ENCODE data around the gene MTA2. TPM values are rescaled to one million over a fixed set of nuclear protein-coding genes. Genes with fewer than 3 reads are reported as not detected.
A peak's percentile ranks its signal among the peaks of the same experiment; 100 is the strongest.

Gene MTA2
- total RNA-seq, 1 donor from 2014 or later, result 63.7 TPM

DNA sequence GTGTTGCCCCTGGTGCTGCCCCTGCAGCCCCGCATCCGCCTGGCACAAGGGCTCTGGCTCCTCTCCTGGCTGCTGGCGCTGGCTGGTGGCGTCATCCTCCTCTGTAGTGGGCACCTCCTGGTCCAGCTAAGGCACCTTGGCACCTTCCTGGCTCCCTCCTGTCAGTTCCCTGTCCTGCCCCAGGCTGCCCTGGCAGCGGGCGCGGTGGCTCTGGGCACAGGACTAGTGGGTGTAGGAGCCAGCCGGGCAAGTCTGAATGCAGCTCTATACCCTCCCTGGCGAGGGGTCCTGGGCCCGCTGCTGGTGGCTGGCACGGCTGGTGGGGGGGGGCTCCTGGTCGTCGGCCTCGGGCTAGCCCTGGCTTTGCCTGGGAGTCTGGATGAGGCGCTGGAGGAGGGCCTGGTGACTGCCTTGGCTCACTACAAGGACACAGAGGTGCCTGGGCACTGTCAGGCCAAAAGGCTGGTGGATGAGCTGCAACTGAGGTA is 11.7 kb upstream of the MTA2 start:
- Histone ChIP-seq H3K27me3 (ENCODE audit: control insufficient read depth in 3 of 3, insufficient read depth in 3 of 3, low read length in 3 of 3) (no peaks in the 10 kb centered on the region), H3K27ac (ENCODE audit: low read depth, low read length) (peak overlapping the region; percentile 83), H3K9ac (ENCODE audit: low read depth in 1 of 3, low read length in 3 of 3) (peak overlapping the region in 2 of 3 donors; percentile 50 to 64), H3K4me3 (ENCODE audit: low read length in 3 of 3) (peak overlapping the region; percentile 23 to 83 (median 62)), H3K9me3 (ENCODE audit: control insufficient read depth in 3 of 3, low read length in 3 of 3) (no peaks in the 10 kb centered on the region), H3K4me1 (ENCODE audit: control insufficient read depth in 3 of 3, insufficient read depth in 3 of 3, low read length in 3 of 3) (peaks cover 15 to 27% (median 21%) of the 10 kb centered on the region in 3 donors), H3K36me3 (ENCODE audit: control insufficient read depth in 3 of 3, insufficient read depth in 3 of 3, low read length in 3 of 3) (peaks cover 17 to 36% (median 19%) of the 10 kb centered on the region in 3 donors)

DNA sequence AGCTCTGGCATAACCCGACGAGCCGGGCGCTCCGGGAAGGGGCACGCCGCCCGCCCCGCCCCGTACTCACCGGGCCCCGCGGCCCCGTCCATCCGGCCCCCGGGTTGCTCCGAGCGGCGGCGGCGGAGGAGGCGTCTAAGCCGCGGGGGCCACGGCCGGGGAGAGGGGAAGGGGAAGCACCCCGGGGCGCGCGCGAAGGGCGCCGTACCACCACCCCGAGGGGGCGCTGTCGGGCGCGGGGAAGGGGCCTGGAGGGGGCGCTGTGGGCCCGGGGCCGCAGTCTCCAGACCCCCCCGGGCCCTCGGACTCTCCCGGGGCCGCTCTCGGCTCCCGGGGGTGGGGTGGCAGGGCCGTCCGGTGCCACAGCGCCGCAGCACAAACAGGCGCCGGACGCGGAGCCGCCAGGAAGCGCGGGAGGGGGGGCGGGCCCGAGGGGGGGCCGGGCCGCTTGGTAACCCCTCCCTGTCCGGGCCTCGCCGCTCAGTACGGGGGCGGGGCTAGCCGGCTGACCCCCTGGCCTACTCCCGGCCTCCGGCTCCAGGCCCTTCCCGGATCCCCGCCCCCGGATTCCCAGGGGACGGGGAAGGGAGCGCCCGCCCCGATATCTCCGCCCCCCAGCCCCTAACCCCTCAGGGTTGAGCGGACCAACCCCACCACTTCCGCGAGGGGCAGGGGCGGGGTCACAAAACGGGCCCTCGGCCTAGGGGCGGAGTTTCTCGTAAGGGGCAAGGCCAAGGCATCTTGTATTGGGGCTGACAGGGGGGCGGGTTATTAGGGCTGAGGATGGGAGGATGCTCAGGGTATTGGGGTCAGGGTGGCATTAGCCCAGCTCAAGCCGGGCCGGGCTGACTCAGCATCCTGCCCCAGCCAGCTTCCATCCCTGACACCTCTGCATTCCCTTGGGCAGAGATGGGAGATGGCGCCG is 11.0 kb upstream of the MTA2 start, which contains the start of the genes EML3 and ROM1:
Gene EML3, minus strand, starts transcription at position 410 of the 925 bp plus-strand sequence. Its CDS starts 318 bp downstream, at position 92.
Gene ROM1, plus strand, starts transcription at position 892 of the 925 bp plus-strand sequence. Its CDS starts 25 bp downstream, at position 917.
- no peaks in the 10 kb centered on the region for H3K9me3 ChIP-seq (ENCODE audit: control insufficient read depth in 3 of 3, low read length in 3 of 3)
- H3K4me1 ChIP-seq (ENCODE audit: control insufficient read depth in 3 of 3, insufficient read depth in 3 of 3, low read length in 3 of 3), result peaks cover 15 to 27% (median 21%) of the 10 kb centered on the region in 3 donors
- peak within 1 kb of the TSS; percentile 83 for H3K27ac ChIP-seq (ENCODE audit: low read depth, low read length)
- H3K4me3 ChIP-seq (ENCODE audit: low read length in 3 of 3), result peak within 1 kb of the TSS; percentile 62 to 86 (median 83)
- H3K9ac ChIP-seq (ENCODE audit: low read depth in 1 of 3, low read length in 3 of 3), result peak within 1 kb of the TSS; percentile 68 to 83 (median 83)
- no peaks in the 10 kb centered on the region for H3K27me3 ChIP-seq (ENCODE audit: control insufficient read depth in 3 of 3, insufficient read depth in 3 of 3, low read length in 3 of 3)
- H3K36me3 ChIP-seq (ENCODE audit: control insufficient read depth in 3 of 3, insufficient read depth in 3 of 3, low read length in 3 of 3), result peaks cover 18 to 38% (median 22%) of the 10 kb centered on the region in 3 donors

DNA sequence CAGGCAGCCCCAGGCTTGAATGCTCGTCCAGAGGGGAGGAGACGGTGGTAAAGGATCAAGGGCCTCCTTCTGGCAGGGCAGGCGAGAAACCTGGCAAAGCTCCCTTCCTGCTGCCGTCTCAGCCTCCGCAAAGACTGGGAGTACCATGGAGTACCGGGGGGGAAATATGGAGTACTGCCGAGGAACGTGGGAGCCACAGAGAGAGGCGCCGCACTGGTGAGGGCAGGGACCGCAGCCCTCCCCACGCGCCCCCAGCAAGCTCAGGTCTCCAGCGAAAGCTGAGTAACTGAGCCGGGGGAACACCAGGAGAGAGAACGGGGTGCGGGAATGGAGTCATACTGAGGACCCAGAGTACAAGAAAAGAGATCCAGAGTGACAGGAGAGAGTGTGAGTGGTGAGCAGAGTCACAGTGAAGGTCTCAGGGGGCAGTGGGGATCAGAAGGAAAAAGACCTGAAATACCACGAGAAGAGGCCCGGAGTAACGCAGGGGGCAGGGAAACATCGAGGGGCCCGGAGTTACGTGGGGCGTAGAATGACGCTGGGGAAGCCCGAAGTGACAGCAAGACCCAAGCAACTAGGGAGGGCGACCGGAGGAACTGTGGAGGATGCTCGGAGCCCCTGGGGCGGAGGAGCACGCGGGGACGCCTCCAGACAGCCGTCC is 10.2 kb upstream of the MTA2 start:
- Histone ChIP-seq H3K36me3 (ENCODE audit: control insufficient read depth in 3 of 3, insufficient read depth in 3 of 3, low read length in 3 of 3) (peaks cover 15 to 38% (median 17%) of the 10 kb centered on the region in 3 donors), H3K27ac (ENCODE audit: low read depth, low read length) (peak overlapping the region; percentile 83), H3K4me3 (ENCODE audit: low read length in 3 of 3) (peak overlapping the region; percentile 62 to 86 (median 83)), H3K4me1 (ENCODE audit: control insufficient read depth in 3 of 3, insufficient read depth in 3 of 3, low read length in 3 of 3) (peaks cover 15 to 27% (median 21%) of the 10 kb centered on the region in 3 donors), H3K9ac (ENCODE audit: low read depth in 1 of 3, low read length in 3 of 3) (peak overlapping the region; percentile 68 to 83 (median 83)), H3K27me3 (ENCODE audit: control insufficient read depth in 3 of 3, insufficient read depth in 3 of 3, low read length in 3 of 3) (no peaks in the 10 kb centered on the region), H3K9me3 (ENCODE audit: control insufficient read depth in 3 of 3, low read length in 3 of 3) (no peaks in the 10 kb centered on the region)

DNA sequence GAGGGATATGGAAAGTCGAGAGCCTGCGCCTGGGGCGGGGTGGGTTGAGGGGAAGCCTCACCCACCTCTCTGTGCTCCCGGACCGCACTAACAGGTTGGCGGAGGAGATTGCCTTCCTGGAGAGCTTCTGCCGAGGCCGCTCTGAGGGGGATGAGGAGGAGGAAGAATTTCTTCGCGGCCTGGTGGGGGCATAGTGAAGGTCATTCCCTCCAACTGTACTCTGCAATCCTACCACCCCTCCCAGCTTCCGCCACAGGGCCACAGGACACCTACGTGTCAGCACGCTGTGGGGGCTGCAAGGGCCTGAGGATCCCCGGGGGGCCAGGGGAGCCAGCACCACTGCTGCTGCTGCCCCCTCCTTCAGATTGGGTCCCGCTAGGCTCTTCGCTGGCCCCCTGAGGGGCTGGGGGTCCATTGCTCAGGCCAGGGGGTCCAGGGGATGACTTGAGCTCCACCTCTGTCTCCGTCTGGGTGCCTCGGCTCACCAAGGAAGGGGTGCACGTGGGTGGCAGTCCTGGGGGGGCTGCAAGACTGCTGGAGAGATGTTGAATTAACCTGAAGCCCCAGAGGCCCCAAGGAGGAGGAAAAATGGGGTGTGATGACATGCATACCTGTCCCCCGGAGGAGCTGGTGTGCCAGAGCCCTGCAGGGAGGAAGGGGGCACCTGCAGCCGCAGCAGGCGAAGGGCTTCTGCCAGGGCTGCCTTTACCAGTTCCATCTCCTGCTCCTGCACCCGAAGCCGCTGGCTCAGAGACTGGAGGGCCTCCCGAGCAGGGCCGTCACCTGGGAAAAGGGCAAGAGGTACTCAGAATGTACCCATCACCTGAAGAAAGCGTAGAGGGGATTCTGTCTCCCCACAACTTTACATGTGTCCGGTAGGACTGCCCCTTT is 9.4 kb upstream of the MTA2 start:
- Histone ChIP-seq H3K36me3 (ENCODE audit: control insufficient read depth in 3 of 3, insufficient read depth in 3 of 3, low read length in 3 of 3) (peaks cover 9 to 35% (median 16%) of the 10 kb centered on the region in 3 donors), H3K27ac (ENCODE audit: low read depth, low read length) (peak overlapping the region; percentile 83), H3K9ac (ENCODE audit: low read depth in 1 of 3, low read length in 3 of 3) (peak overlapping the region; percentile 68 to 83 (median 83)), H3K9me3 (ENCODE audit: control insufficient read depth in 3 of 3, low read length in 3 of 3) (no peaks in the 10 kb centered on the region), H3K4me3 (ENCODE audit: low read length in 3 of 3) (peak overlapping the region; percentile 62 to 86 (median 83)), H3K27me3 (ENCODE audit: control insufficient read depth in 3 of 3, insufficient read depth in 3 of 3, low read length in 3 of 3) (no peaks in the 10 kb centered on the region), H3K4me1 (ENCODE audit: control insufficient read depth in 3 of 3, insufficient read depth in 3 of 3, low read length in 3 of 3) (peaks cover 15 to 27% (median 21%) of the 10 kb centered on the region in 3 donors)

DNA sequence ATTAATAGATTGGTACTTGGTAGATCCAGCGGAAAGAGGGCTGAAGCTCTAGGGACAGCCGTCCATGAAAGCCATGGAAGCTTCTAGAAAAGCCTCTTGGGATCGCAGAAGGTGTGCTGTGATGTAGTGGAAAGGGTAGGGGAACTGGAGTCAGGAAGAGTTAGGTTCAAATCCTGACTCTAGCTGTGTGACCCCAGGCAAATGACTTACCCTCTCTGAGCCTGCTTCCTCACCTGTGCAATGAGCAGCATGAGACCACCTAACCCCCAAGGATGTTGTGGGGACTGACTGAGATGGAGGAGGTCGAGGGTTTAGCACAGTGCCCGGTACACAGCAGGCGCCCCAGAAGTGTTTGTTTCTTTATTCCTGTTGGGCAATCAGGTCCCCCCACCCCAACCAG is 8.7 kb upstream of the MTA2 start:
- no peak overlapping the region for H3K9ac ChIP-seq (ENCODE audit: low read depth in 1 of 3, low read length in 3 of 3)
- peaks cover 15 to 35% (median 19%) of the 10 kb centered on the region in 3 donors for H3K36me3 ChIP-seq (ENCODE audit: control insufficient read depth in 3 of 3, insufficient read depth in 3 of 3, low read length in 3 of 3)
- peaks cover 15 to 27% (median 21%) of the 10 kb centered on the region in 3 donors for H3K4me1 ChIP-seq (ENCODE audit: control insufficient read depth in 3 of 3, insufficient read depth in 3 of 3, low read length in 3 of 3)
- no peaks in the 10 kb centered on the region for H3K9me3 ChIP-seq (ENCODE audit: control insufficient read depth in 3 of 3, low read length in 3 of 3)
- H3K27ac ChIP-seq (ENCODE audit: low read depth, low read length), result no peak overlapping the region
- no peak overlapping the region for H3K4me3 ChIP-seq (ENCODE audit: low read length in 3 of 3)
- H3K27me3 ChIP-seq (ENCODE audit: control insufficient read depth in 3 of 3, insufficient read depth in 3 of 3, low read length in 3 of 3), result no peaks in the 10 kb centered on the region

DNA sequence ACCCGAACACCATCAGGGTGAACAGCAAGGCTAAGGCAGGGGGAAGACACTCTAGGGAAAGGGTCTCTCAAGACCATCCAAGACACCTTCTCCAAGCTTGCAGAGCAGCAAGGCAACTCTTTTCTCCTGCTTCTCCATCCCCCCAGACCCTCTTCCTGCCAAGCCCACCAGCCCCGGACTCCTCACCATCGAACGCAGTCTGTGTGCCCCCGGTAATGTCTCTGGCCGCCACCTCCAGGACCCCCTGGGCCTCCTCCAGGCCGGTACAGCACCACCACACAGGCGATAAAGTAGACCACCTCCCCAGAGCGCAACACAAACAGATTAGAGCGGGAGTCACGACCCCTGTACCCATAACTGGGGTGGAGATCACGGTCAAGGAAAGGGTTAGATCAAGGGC is 7.1 kb upstream of the MTA2 start:
- peaks cover 15 to 27% (median 21%) of the 10 kb centered on the region in 3 donors for H3K4me1 ChIP-seq (ENCODE audit: control insufficient read depth in 3 of 3, insufficient read depth in 3 of 3, low read length in 3 of 3)
- peaks cover 15 to 28% (median 21%) of the 10 kb centered on the region in 3 donors for H3K36me3 ChIP-seq (ENCODE audit: control insufficient read depth in 3 of 3, insufficient read depth in 3 of 3, low read length in 3 of 3)
- H3K9me3 ChIP-seq (ENCODE audit: control insufficient read depth in 3 of 3, low read length in 3 of 3), result no peaks in the 10 kb centered on the region
- H3K27me3 ChIP-seq (ENCODE audit: control insufficient read depth in 3 of 3, insufficient read depth in 3 of 3, low read length in 3 of 3), result no peaks in the 10 kb centered on the region
- H3K4me3 ChIP-seq (ENCODE audit: low read length in 3 of 3), result no peak overlapping the region
- no peak overlapping the region for H3K9ac ChIP-seq (ENCODE audit: low read depth in 1 of 3, low read length in 3 of 3)
- H3K27ac ChIP-seq (ENCODE audit: low read depth, low read length), result no peak overlapping the region

DNA sequence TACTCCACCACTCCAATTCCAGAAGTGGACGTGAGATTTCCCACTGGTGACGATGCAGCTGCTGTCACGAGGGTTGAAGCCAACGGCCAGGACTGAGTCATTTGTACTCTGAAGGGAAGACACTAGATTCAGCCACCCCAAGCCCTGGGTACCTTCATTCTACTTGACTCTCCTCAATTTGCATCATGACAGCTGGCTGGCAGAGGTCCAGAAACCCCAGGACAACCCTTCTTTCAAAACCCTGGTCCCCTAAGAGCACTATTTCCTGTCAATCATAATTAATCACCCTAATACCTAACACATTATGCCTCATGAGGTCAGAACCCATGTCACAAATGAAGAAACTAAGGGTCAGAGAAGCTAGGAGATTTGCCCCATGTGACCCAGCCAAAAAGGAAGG is 6.0 kb upstream of the MTA2 start:
- no peaks in the 10 kb centered on the region for H3K27me3 ChIP-seq (ENCODE audit: control insufficient read depth in 3 of 3, insufficient read depth in 3 of 3, low read length in 3 of 3)
- H3K9ac ChIP-seq (ENCODE audit: low read depth in 1 of 3, low read length in 3 of 3), result no peak overlapping the region
- H3K9me3 ChIP-seq (ENCODE audit: control insufficient read depth in 3 of 3, low read length in 3 of 3), result no peaks in the 10 kb centered on the region
- H3K4me3 ChIP-seq (ENCODE audit: low read length in 3 of 3), result no peak overlapping the region
- H3K36me3 ChIP-seq (ENCODE audit: control insufficient read depth in 3 of 3, insufficient read depth in 3 of 3, low read length in 3 of 3), result peaks cover 15 to 28% (median 21%) of the 10 kb centered on the region in 3 donors
- H3K27ac ChIP-seq (ENCODE audit: low read depth, low read length), result no peak overlapping the region
- peaks cover 18 to 26% (median 21%) of the 10 kb centered on the region in 3 donors for H3K4me1 ChIP-seq (ENCODE audit: control insufficient read depth in 3 of 3, insufficient read depth in 3 of 3, low read length in 3 of 3)

DNA sequence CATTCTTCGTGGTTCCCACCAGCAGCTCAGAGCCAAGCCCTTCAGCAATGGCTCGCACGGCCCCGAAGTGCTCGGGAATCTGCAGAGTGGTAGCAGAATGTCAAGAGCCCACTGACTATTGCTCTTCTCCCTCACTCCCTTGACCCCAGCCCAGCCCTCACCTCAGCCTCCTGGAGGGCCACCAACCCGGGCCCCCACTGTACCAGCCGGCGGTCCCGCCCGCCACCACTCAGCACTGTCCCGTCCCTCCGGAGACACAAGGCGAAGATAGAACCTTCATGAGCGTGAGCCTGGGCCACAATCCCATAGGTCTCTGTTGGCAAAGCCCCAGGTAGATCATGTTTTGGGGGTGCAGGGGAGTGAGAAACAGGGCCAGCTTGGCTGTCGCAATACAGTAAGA is 4.2 kb upstream of the MTA2 start:
- Histone ChIP-seq H3K9ac (ENCODE audit: low read depth in 1 of 3, low read length in 3 of 3) (no peak overlapping the region), H3K27ac (ENCODE audit: low read depth, low read length) (no peak overlapping the region), H3K4me1 (ENCODE audit: control insufficient read depth in 3 of 3, insufficient read depth in 3 of 3, low read length in 3 of 3) (peaks cover 15 to 18% (median 17%) of the 10 kb centered on the region in 3 donors), H3K36me3 (ENCODE audit: control insufficient read depth in 3 of 3, insufficient read depth in 3 of 3, low read length in 3 of 3) (peaks cover 15 to 28% (median 21%) of the 10 kb centered on the region in 3 donors), H3K4me3 (ENCODE audit: low read length in 3 of 3) (no peak overlapping the region), H3K27me3 (ENCODE audit: control insufficient read depth in 3 of 3, insufficient read depth in 3 of 3, low read length in 3 of 3) (no peaks in the 10 kb centered on the region), H3K9me3 (ENCODE audit: control insufficient read depth in 3 of 3, low read length in 3 of 3) (no peaks in the 10 kb centered on the region)

DNA sequence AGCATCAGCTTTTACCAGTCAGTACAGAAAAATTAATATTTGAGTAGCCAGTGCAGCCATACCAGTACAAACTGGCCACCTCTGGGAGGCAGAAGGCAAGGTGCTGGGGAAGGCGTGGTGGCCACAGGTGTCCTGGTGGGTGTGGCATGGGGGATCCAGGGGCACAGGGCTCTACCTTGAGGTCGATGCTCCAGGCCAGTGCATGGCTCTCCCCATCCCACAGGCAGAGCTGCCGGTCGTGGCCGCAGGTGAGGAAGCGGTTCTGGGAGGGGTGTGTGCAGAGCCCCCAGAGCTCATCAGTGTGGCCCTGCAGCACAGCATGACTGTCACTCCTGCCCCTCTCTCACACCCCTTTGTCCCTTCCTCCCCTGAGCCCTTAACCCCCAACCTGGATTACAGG is 3.8 kb upstream of the MTA2 start:
- H3K36me3 ChIP-seq (ENCODE audit: control insufficient read depth in 3 of 3, insufficient read depth in 3 of 3, low read length in 3 of 3), result peaks cover 15 to 26% (median 21%) of the 10 kb centered on the region in 3 donors
- H3K9me3 ChIP-seq (ENCODE audit: control insufficient read depth in 3 of 3, low read length in 3 of 3), result no peaks in the 10 kb centered on the region
- peaks cover 18 to 22% (median 20%) of the 10 kb centered on the region in 3 donors for H3K4me1 ChIP-seq (ENCODE audit: control insufficient read depth in 3 of 3, insufficient read depth in 3 of 3, low read length in 3 of 3)
- no peak overlapping the region for H3K27ac ChIP-seq (ENCODE audit: low read depth, low read length)
- H3K4me3 ChIP-seq (ENCODE audit: low read length in 3 of 3), result no peak overlapping the region
- no peaks in the 10 kb centered on the region for H3K27me3 ChIP-seq (ENCODE audit: control insufficient read depth in 3 of 3, insufficient read depth in 3 of 3, low read length in 3 of 3)
- no peak overlapping the region for H3K9ac ChIP-seq (ENCODE audit: low read depth in 1 of 3, low read length in 3 of 3)

Data from skeletal muscle tissue (tissue), 4 donors.